Measurements from ENCODE around the gene KCNQ1. TPM values are rescaled to one million over a fixed set of nuclear protein-coding genes. Genes with fewer than 3 reads are reported as not detected.

KCNQ1 gene
- total RNA-seq, 1 experiment from 2014 or later: 2.3 TPM

DNA sequence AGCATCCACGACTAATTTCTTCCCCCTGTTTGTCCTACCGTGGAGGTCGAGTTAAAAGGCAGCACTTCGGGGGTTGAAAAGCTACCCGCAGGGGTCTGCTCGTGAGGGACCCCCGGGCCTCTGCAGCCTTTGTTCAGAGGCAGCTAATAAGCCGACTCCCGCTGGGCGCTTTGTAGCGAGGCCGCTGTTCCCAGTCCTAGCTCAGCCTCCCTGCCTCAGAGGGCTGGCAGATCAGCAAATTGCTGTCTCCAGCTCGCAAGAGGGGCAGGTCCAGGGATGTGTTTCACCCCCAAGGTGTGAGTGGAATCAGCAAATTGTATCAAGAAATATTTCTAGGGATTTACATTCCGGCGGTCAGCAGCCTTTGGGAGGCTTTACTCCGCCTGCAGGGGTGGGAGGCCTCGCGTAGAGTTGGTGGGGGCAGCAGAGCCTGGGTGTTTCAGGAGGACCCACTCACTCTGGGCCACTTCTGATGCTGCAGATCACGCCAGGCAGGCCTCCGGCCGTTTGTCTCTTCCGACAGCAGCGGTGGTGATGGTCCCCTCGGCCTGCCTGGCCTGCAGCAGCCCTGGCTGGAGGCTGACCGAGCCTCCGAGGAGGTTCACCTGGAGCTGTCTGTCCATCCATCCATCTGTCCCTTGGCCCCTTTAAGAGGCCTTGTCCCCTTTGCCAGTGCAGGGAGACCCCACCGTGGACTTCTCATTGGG, 276.6 kb downstream of the KCNQ1 start:
- Mint-ChIP-seq H3K9me3 (no peaks in the 10 kb centered on the region; a peak in 1 of 5 replicates), H3K36me3 (ENCODE audit: insufficient read depth in 1 of 3, low read depth in 3 of 3) (no peaks in the 10 kb centered on the region), H3K4me1 (peaks cover 47 to 49% of the 10 kb centered on the region in 2 experiments), H3K27me3 (ENCODE audit: low read depth) (peaks cover 100% of the 10 kb centered on the region), H3K4me3 (peak overlapping the region in 1 of 2 experiments; percentile 55; a peak in 2 of 5 replicates), H3K27ac (no peak overlapping the region)
- Histone ChIP-seq H2BK15ac (ENCODE audit: low read depth, low read length) (no peak overlapping the region), H3K4ac (ENCODE audit: low read depth, low read length) (no peak overlapping the region), H4K8ac (replicated peaks; ENCODE audit: insufficient read length, low read depth, low read length) (no peak overlapping the region), H4K5ac (ENCODE audit: insufficient read length, low read depth, low read length) (no peak overlapping the region), H3T11ph (ENCODE audit: low read length) (no peak overlapping the region), H3K23me2 (ENCODE audit: insufficient read length, low read depth, low read length, poor library complexity, severe bottlenecking) (no peaks in the 10 kb centered on the region), H3K9ac (ENCODE audit: extremely low read depth, insufficient read length, low read length) (no peak overlapping the region), H3K14ac (ENCODE audit: insufficient read depth, low read length) (no peak overlapping the region), H2AFZ (ENCODE audit: low read length) (no peak overlapping the region), H3K9me3 (ENCODE audit: control insufficient read depth, low read depth, low read length) (no peaks in the 10 kb centered on the region), H3K18ac (ENCODE audit: insufficient read length, low read depth, low read length) (no peak overlapping the region), H2BK20ac (ENCODE audit: low read depth, low read length, poor library complexity, severe bottlenecking) (no peak overlapping the region), H2AK5ac (ENCODE audit: insufficient read length, low read length) (no peak overlapping the region), H3K27me3 (ENCODE audit: insufficient read depth, low read length) (peaks cover 17% of the 10 kb centered on the region; the same call in 1 of the 2 replicates), H3K79me2 (ENCODE audit: insufficient read depth, low read length) (no peaks in the 10 kb centered on the region), H4K20me1 (ENCODE audit: control insufficient read depth, insufficient read depth, insufficient read length) (no peaks in the 10 kb centered on the region), H2BK5ac (ENCODE audit: insufficient read length, low read length) (no peak overlapping the region), H3K4me2 (ENCODE audit: insufficient read depth, insufficient read length, low read length) (no peak overlapping the region), H2BK12ac (ENCODE audit: insufficient read length, low read depth, low read length) (no peak overlapping the region), H3K27ac (ENCODE audit: insufficient read length, low read depth, low read length) (no peak overlapping the region), H2BK120ac (ENCODE audit: low read depth, low read length, poor library complexity, severe bottlenecking) (no peak overlapping the region), H4K91ac (ENCODE audit: insufficient read length, low read depth, low read length) (no peak overlapping the region), H3K23ac (ENCODE audit: insufficient read length, low read depth, low read length) (no peak overlapping the region), H3K79me1 (ENCODE audit: insufficient read depth, low read depth, low read length, poor library complexity, severe bottlenecking) (no peaks in the 10 kb centered on the region), H3K4me1 (ENCODE audit: insufficient read depth, low read length) (peaks cover 5% of the 10 kb centered on the region; the same call in 1 of the 2 replicates), H3K56ac (ENCODE audit: insufficient read length, low read depth, low read length) (no peak overlapping the region)
- DNase-seq: peak; percentile 59
- TF ChIP-seq, protein P1, sequence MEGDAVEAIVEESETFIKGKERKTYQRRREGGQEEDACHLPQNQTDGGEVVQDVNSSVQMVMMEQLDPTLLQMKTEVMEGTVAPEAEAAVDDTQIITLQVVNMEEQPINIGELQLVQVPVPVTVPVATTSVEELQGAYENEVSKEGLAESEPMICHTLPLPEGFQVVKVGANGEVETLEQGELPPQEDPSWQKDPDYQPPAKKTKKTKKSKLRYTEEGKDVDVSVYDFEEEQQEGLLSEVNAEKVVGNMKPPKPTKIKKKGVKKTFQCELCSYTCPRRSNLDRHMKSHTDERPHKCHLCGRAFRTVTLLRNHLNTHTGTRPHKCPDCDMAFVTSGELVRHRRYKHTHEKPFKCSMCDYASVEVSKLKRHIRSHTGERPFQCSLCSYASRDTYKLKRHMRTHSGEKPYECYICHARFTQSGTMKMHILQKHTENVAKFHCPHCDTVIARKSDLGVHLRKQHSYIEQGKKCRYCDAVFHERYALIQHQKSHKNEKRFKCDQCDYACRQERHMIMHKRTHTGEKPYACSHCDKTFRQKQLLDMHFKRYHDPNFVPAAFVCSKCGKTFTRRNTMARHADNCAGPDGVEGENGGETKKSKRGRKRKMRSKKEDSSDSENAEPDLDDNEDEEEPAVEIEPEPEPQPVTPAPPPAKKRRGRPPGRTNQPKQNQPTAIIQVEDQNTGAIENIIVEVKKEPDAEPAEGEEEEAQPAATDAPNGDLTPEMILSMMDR (conservative IDR thresholded peaks at IDR 0.05): no peak
- no CpG with 5 or more reads among the region's 27 CpGs for WGBS (ENCODE audit: extremely low coverage, insufficient read length, low lambda C conversion rate)

Measured in H9 (cell line).